HG03558 (cell line): ENCODE measurements around the gene TOR4A.

Experiments
- ATAC-seq: cut with Tn5 transposase; IDR thresholded peaks from one replicate; pipeline ENCODE4 v1.9.1; 2021; ENCODE audit warnings: moderate number of reproducible peaks; ENCODE audit not compliant: unreplicated experiment; ENCODE audit errors: extremely low read depth

TOR4A gene

GRCh38 chr9:137277329-137278041 lies at the start of gene TOR4A:
TOR4A (plus strand) TSS chr9:137277726; CDS start chr9:137278690, 964 bp downstream.
- ATAC-seq: no peak

- ATAC-seq: no peak
These were observed 49.5 kb upstream of the TOR4A start for GRCh38 chr9:137227853-137228505.

- ATAC-seq: no peak
These were observed 49.0 kb upstream of the TOR4A start for GRCh38 chr9:137228506-137228967.

DNA sequence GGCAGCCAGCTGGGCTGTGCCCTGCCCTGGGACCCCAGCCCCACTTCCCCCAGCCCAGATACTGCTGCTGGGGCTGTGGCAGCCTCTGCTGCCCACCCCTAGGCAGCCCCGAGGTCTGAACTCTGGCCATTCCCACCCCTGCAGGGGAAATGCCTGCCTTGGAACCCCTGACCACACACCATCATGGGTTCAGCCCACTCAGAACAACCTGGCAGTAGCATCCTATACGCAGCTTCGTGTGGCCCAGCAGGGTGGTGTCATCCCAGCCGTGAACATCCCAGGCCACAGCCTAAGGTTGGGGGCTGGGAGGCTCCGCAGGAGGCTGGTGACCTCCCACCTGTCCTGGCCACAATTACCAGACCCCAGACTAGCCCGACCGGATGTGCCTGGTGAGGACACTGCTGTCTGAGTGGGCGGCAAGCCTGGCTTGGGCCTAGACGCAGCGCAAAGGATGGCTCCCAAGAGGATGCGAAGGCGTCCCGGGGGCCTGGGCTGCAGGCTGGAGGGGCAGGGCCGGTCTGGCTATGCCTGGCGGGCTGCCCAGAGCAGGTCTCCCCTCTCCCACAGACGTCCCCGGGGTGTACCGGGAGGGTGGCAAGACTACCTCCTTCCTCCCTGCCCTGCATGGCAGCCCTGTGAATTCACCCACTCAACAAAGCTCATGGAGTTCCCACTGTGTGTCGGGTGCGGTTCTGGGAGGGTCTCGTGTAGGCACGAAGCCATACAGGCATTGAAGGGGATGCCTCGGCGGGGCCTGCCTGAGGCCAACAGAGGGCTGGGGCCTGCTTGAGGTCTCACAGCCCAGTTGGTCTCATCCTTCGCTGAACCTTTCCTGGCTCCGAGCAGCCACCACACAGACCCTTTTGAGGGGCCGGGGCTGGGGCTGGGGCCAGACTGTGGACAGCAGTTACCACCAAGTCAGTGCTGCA lies 48.3 kb upstream of the TOR4A start:
- no peak for ATAC-seq

- no peak for ATAC-seq
These were observed 47.4 kb upstream of the TOR4A start for GRCh38 chr9:137229903-137230704.

DNA sequence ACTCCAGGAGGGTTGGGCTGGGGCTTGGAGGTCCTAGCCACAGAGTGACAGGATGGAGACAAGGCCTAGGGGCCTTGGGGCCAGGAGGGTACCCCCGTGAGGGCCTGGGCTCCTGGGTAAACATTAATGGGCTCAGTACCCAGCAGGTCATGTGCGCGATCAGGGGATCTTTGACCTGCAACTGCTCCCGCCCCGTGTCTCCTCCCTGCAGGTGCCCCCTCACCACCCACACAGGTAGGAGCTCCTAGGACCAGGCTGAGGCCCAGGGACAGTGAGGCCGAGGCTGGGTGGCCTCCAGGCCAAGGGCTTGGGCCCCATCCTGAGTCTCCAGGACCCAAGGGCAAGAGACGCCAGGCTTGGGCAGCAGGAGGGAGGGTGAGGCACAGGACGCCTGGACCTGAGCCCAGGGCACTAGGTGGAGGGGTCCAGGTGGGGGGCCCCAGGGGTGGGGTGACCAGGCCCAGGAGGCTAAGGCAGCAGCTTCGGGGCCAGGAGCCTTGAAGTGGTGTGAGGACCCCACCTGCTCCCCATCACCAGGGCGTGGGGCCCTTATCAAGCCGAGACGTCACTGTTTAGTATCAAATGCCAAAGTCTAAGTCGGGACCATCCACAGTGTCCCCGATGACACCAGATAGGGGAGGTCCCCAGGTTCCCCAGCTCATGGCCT lies 46.7 kb upstream of the TOR4A start, which contains the start of gene SLC34A3:
Gene SLC34A3, plus strand, starts transcription at position 197 of the 667 bp plus-strand sequence. CDS start 802 bp downstream, outside the sequence.
- no peak for ATAC-seq

GRCh38 chr9:137231372-137232039 lies 46.0 kb upstream of the TOR4A start:
- no peak for ATAC-seq

- ATAC-seq: no peak
These were observed 45.4 kb upstream of the TOR4A start for GRCh38 chr9:137232101-137232500.

DNA sequence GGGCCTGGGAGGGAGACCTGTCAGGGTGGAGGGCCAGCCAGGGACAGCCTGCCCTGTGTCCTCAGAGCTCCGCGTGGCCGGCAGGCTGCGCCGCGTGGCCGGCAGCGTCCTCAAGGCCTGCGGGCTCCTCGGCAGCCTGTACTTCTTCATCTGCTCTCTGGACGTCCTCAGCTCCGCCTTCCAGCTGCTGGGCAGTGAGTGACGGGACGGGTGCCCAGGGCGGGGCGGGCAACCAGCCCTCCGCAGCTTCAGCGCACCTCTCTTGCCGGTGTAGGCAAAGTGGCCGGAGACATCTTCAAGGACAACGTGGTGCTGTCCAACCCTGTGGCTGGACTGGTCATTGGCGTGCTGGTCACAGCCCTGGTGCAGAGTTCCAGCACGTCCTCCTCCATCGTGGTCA lies 45.0 kb upstream of the TOR4A start:
- no peak for ATAC-seq

DNA sequence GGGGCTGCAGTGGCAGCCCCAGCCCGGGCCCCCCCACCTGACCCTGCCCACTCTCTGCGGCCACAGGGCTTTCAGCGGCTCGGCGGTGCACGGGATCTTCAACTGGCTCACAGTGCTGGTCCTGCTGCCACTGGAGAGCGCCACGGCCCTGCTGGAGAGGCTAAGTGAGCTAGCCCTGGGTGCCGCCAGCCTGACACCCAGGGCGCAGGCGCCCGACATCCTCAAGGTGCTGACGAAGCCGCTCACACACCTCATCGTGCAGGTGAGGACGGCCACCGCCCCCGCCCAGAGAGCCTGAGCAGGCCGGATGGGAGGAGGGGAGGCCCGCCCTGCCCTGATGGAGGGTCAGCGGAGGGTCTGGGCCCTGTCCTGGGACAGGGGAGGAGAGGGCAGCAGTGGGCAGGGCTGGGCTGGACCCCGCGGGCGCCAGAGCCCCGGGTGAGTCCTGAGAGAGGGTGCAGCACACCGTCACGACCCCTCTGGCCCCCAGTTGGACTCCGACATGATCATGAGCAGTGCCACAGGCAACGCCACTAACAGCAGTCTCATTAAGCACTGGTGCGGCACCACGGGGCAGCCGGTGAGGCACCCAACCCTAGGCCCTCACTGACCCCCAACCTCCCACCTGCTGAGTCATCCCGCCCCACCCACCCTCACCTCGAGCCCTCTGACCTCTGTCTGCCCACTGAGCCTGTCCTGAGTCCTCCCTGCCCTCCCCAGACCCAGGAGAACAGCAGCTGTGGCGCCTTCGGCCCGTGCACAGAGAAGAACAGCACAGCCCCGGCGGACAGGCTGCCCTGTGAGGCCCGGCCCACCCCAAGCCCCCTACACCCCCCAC lies 44.2 kb upstream of the TOR4A start:
- ATAC-seq: no peak

DNA sequence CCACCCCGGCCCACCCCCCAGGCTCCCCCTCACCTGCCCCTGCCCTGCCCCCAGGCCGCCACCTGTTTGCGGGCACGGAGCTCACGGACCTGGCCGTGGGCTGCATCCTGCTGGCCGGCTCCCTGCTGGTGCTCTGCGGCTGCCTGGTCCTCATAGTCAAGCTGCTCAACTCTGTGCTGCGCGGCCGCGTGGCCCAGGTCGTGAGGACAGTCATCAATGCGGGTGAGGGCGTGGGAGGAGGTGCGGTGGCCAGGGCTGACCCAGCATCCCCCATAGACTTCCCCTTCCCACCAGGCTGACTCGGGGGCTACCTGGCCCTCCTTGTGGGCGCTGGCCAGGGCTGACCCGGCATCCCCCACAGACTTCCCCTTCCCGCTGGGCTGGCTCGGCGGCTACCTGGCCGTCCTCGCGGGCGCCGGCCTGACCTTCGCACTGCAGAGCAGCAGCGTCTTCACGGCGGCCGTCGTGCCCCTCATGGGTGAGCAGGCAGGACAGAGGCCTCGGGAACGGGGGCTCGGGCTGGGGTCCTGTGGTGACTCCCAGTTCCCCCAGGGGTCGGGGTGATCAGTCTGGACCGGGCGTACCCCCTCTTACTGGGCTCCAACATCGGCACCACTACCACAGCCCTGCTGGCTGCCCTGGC lies 43.4 kb upstream of the TOR4A start:
- ATAC-seq: no peak

GRCh38 chr9:137234758-137235423 lies 42.6 kb upstream of the TOR4A start:
- no peak for ATAC-seq

- no peak for ATAC-seq
These were observed 41.9 kb upstream of the TOR4A start for GRCh38 chr9:137235424-137236237.

DNA sequence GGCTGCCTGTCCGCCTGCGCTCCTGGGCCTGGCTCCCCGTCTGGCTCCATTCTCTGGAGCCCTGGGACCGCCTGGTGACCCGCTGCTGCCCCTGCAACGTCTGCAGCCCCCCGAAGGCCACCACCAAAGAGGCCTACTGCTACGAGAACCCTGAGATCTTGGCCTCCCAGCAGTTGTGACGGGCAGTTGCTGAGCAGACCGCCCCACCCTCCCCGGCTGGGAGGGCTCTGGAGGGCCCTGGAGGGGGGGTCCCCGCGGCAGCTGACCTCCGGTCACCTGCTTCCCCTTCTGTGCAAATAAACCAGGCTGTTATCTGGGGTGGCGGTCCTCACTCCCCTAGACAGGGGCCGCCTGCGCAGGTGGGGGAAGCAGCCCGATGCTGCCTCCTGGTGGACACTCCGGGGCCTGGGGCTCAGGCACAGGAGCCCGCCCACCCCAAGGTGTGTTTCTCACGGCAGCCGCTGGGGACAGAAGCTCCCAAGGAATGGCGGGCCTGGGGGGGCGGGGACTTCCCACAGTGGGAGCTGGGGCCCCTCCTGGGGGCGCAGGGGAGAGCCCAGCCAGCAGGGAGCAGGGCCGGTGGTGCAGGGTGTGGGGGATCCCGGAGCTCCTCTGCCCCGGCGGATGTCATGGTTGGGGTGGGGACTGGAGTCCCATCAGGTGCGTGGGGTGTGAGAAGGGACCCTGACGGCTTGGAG lies 41.1 kb upstream of the TOR4A start:
- no peak for ATAC-seq

GRCh38 chr9:137236936-137237421 lies 40.5 kb upstream of the TOR4A start:
- no peak for ATAC-seq
